B cell (primary cell): Measurements from ENCODE around the gene USP44. TPM values are rescaled to one million over a fixed set of nuclear protein-coding genes. Genes with fewer than 3 reads are reported as not detected.

Source experiments
- ATAC-seq: fragments of 200-7000 bp; cut with Tn5 transposase; one replicate; pipeline ENCODE4 v1.10.0; 2021; ENCODE audit warnings: low read depth, mild to moderate bottlenecking, moderate number of reproducible peaks, moderate library complexity
- CTCF ChIA-PET: fragments of 350-600 bp; sonication (Branson Sonifier 250); formaldehyde crosslinking; loops from one replicate; lab custom pipeline; 2021; ENCODE audit warnings: antibody characterized with exemption, inconsistent platforms; lab: Charles Lee
- POLR2A ChIA-PET: fragments of 350-600 bp; sonication (Branson Sonifier 250); formaldehyde crosslinking; loops from one replicate; lab custom pipeline; 2021; ENCODE audit warnings: antibody characterized with exemption; lab: Charles Lee
- DNase-seq: peaks from one replicate; pipeline ENCODE4 v3.0.0; 2013
- H2AFZ ChIP-seq: 2 replicates; pipeline ENCODE4 v1.6.1; 2012; ENCODE audit warnings: mild to moderate bottlenecking, low read depth, low read length; ENCODE audit not compliant: insufficient read depth, poor library complexity, severe bottlenecking
- H3K27ac ChIP-seq, 2 donors: 1 replicate in 1 of 2; 2 replicates in 1 of 2; pipeline ENCODE4 v1.5.1; 2012 to 2013; ENCODE audit warnings: low read length in 2 of 2, mild to moderate bottlenecking in 2 of 2, moderate library complexity in 1 of 2
- H3K27me3 ChIP-seq, 4 experiments: fragments of 200-600 bp in 1 of 4; sonication (generic) in 1 of 4; replicated peaks in 1 of 4; 1 replicate in 2 of 4; 2 replicates in 2 of 4; pipeline versions ENCODE4 v1.6.1 to v1.7.0; 2013 to 2016; ENCODE audit warnings: low read length in 3 of 4, mild to moderate bottlenecking in 2 of 4, mixed read lengths in 1 of 4, moderate library complexity in 1 of 4; ENCODE audit not compliant: insufficient read depth in 4 of 4, control insufficient read depth in 3 of 4; ENCODE audit errors: control extremely low read depth in 1 of 4
- H3K36me3 ChIP-seq, 2 experiments: replicated peaks in 1 of 2; 1 replicate in 1 of 2; 2 replicates in 1 of 2; pipeline versions ENCODE4 v1.6.1 to v1.7.1; 2013; ENCODE audit warnings: low read length in 1 of 2; ENCODE audit not compliant: insufficient read depth in 2 of 2, control insufficient read depth in 1 of 2; ENCODE audit errors: control extremely low read depth in 1 of 2, extremely low read depth in 1 of 2
- H3K4me1 ChIP-seq, 2 donors: fragments of 200-600 bp in 1 of 2; sonication (generic) in 1 of 2; 1 replicate in 1 of 2; 2 replicates in 1 of 2; pipeline versions ENCODE4 v1.5.1 to v1.6.1; 2013 to 2017; ENCODE audit warnings: low read length in 2 of 2; ENCODE audit not compliant: control insufficient read depth in 2 of 2, insufficient read depth in 2 of 2
- H3K4me2 ChIP-seq: replicated peaks from 2 replicates; pipeline ENCODE3; 2012; ENCODE audit warnings: mild to moderate bottlenecking, low read depth, low read length; ENCODE audit not compliant: poor library complexity, severe bottlenecking
- H3K4me3 ChIP-seq, 5 experiments: fragments of 200-600 bp in 1 of 5; sonication (generic) in 1 of 5; 1 replicate in 3 of 5; 2 replicates in 2 of 5; pipeline versions ENCODE4 v1.5.1 to v1.7.0; 2011 to 2016; ENCODE audit warnings: low read length in 4 of 5, mild to moderate bottlenecking in 4 of 5, low read depth in 2 of 5, control low read depth in 1 of 5, moderate library complexity in 1 of 5; ENCODE audit not compliant: insufficient read depth in 1 of 5; ENCODE audit errors: control extremely low read depth in 1 of 5, extremely low read depth in 1 of 5
- H3K79me2 ChIP-seq: fragments of 200-600 bp; sonication (generic); one replicate; pipeline ENCODE4 v1.6.0; 2016; ENCODE audit warnings: low read length; ENCODE audit not compliant: control insufficient read depth, insufficient read depth
- H3K9ac ChIP-seq: fragments of 200-600 bp; sonication (generic); 2 replicates; pipeline ENCODE4 v1.6.1; 2017; ENCODE audit warnings: mild to moderate bottlenecking, low read length, moderate library complexity
- H3K9me3 ChIP-seq, 3 donors: one replicate each; pipeline versions ENCODE4 v1.6.1 to v1.7.1; 2013; ENCODE audit warnings: low read length in 2 of 3; ENCODE audit not compliant: control insufficient read depth in 2 of 3, insufficient read depth in 1 of 3; ENCODE audit errors: control extremely low read depth in 1 of 3
- H4K20me1 ChIP-seq: 2 replicates; pipeline ENCODE4 v1.6.0; 2012; ENCODE audit warnings: mild to moderate bottlenecking, low read length; ENCODE audit not compliant: insufficient read depth, control insufficient read depth, poor library complexity, severe bottlenecking
- H3K27ac Mint-ChIP-seq: one replicate; pipeline ENCODE4 v1.8.0; 2021; ENCODE audit warnings: mixed read lengths
- H3K27me3 Mint-ChIP-seq: one replicate; pipeline ENCODE4 v1.8.0; 2021; ENCODE audit warnings: mixed read lengths
- H3K4me1 Mint-ChIP-seq: one replicate; pipeline ENCODE4 v1.8.0; 2021; ENCODE audit warnings: mixed read lengths
- H3K4me3 Mint-ChIP-seq: one replicate; pipeline ENCODE4 v1.8.0; 2021; ENCODE audit warnings: mixed read lengths
- H3K9me3 Mint-ChIP-seq: one replicate; pipeline ENCODE4 v1.8.0; 2022; ENCODE audit warnings: mixed read lengths; ENCODE audit not compliant: insufficient read depth
- CTCF ChIP-seq: fragments of 200-600 bp; IDR thresholded peaks from one replicate; pipeline ENCODE4 v1.8.0; 2022; ENCODE audit warnings: antibody characterized with exemption, mild to moderate bottlenecking
- EZH2 ChIP-seq: IDR thresholded peaks from 2 replicates; pipeline ENCODE4 v1.6.1; 2012; ENCODE audit warnings: borderline replicate concordance, low read depth, mild to moderate bottlenecking, moderate library complexity, low read length; ENCODE audit not compliant: insufficient read depth, poor library complexity, severe bottlenecking
- WGBS: methylation state at CpG from one replicate; pipeline ENCODE4 v1.1.5; 2013; ENCODE audit warnings: missing lambda C conversion rate; ENCODE audit not compliant: insufficient coverage; 5-methylcytosine and 5-hydroxymethylcytosine counted together
- intact Hi-C: fragments of 100-400 bp; cut with micrococcal nuclease; formaldehyde crosslinking; loops from one replicate; pipeline ENCODE4 v1.10.0; 2022
- polyA plus RNA-seq: library from polyadenylated mRNA; depleted of rRNA; stranded (reverse); fragments of >200 nt; gene quantifications from 2 replicates; pipeline ENCODE4 v1.2.3, GENCODE V29; 2012
- total RNA-seq, 2 donors: library from RNA; stranded (reverse); fragments of 120-200 nt in 1 of 2; gene quantifications; 1 replicate in 1 of 2; 2 replicates in 1 of 2; pipeline versions ENCODE4 v1.2.3 to v1.2.4, GENCODE V29; 2013 to 2022

USP44 gene
- total and polyA plus RNA-seq, 2 donors (not counting 1 experiment from before 2014, with no cell fraction given), result 2.5 to 7.1 TPM

- H4K20me1 ChIP-seq, result no peaks in the 10 kb centered on the region
- H3K9me3 ChIP-seq, result no peaks in the 10 kb centered on the region
- H3K4me2 ChIP-seq, result no peak overlapping the region
- H2AFZ ChIP-seq, result no peak overlapping the region
- no peaks in the 10 kb centered on the region for H3K79me2 ChIP-seq
- ChIA-PET CTCF (no interaction called here), POLR2A (no interaction called here)
- no peaks in the 10 kb centered on the region for H3K4me1 Mint-ChIP-seq
- TF ChIP-seq EZH2 (no peak), CTCF (no peak)
- ATAC-seq (no peak), DNase-seq (no peak)
- WGBS, result 100% methylated on average over 2 of the region's 2 CpGs
- H3K27me3 ChIP-seq, result peaks cover 0 to 13% (median 5%) of the 10 kb centered on the region in 4 experiments
- no peaks in the 10 kb centered on the region for H3K9me3 Mint-ChIP-seq
- no peak overlapping the region for H3K4me3 Mint-ChIP-seq
- peaks cover 28% of the 10 kb centered on the region for H3K27me3 Mint-ChIP-seq
- intact Hi-C loops, result no loop called here
- no peak overlapping the region for H3K27ac ChIP-seq
- H3K27ac Mint-ChIP-seq, result no peak overlapping the region
- H3K9ac ChIP-seq, result no peak overlapping the region
- H3K36me3 ChIP-seq, result no peaks in the 10 kb centered on the region
- H3K4me3 ChIP-seq, result no peak overlapping the region
- no peaks in the 10 kb centered on the region for H3K4me1 ChIP-seq
Measured at GRCh38 chr12:95590775-95591174, 39.5 kb upstream of the USP44 start.

GRCh38 chr12:95583933-95584332 is 32.7 kb upstream of the USP44 start:
- H3K9me3 Mint-ChIP-seq, result no peaks in the 10 kb centered on the region
- CTCF ChIA-PET, result interaction anchor here (0.7 kb wide), 1 partner anchor 759 kb away, joined by 3 read pairs; no protein-coding TSS in a partner anchor
- no peak overlapping the region for H3K27ac Mint-ChIP-seq

More at GRCh38 chr12:95583933-95584332, 32.7 kb upstream of the USP44 start:
- H3K4me2 ChIP-seq, result no peak overlapping the region
- 89% methylated on average over 2 of the region's 2 CpGs for WGBS
- TF ChIP-seq CTCF (no peak), EZH2 (no peak)
- intact Hi-C loops, result no loop called here
- H3K4me1 ChIP-seq, result peaks cover 9 to 11% of the 10 kb centered on the region in 2 donors
- Mint-ChIP-seq H3K4me1 (peaks cover 6% of the 10 kb centered on the region), H3K4me3 (no peak overlapping the region), H3K27me3 (peaks cover 12% of the 10 kb centered on the region)
- no peaks in the 10 kb centered on the region for H4K20me1 ChIP-seq
- H3K27ac ChIP-seq, result no peak overlapping the region
- no peaks in the 10 kb centered on the region for H3K36me3 ChIP-seq
- no peak for ATAC-seq
- H3K9me3 ChIP-seq, result no peaks in the 10 kb centered on the region
- peaks cover 0 to 10% (median 7%) of the 10 kb centered on the region in 4 experiments for H3K27me3 ChIP-seq
- POLR2A ChIA-PET, result no interaction called here
- H2AFZ ChIP-seq, result no peak overlapping the region
- no peaks in the 10 kb centered on the region for H3K79me2 ChIP-seq
- no peak for DNase-seq
- H3K4me3 ChIP-seq, result no peak overlapping the region
- H3K9ac ChIP-seq, result no peak overlapping the region
